A673 (cell line): Measurements from ENCODE around the gene MATN1. TPM values are rescaled to one million over a fixed set of nuclear protein-coding genes. Genes with fewer than 3 reads are reported as not detected.

Source experiments
- BruUV-seq: library from RNA; stranded (reverse); fragments of 400-500 nt; replicated peaks from 2 replicates; lab custom pipeline; 2021; lab: Mats Ljungman, UMichigan
- CTCF ChIA-PET: fragments of 300-600 bp; sonication (Branson Sonifier 250); formaldehyde crosslinking; loops from one replicate; lab custom pipeline; 2022; ENCODE audit warnings: antibody characterized with exemption; lab: Charles Lee
- POLR2A ChIA-PET: fragments of 300-600 bp; sonication (Branson Sonifier 250); formaldehyde crosslinking; loops from one replicate; lab custom pipeline; 2022; ENCODE audit warnings: antibody characterized with exemption; ENCODE audit not compliant: low non-redundant PET; lab: Charles Lee
- DNase-seq: peaks from one replicate; pipeline ENCODE4 v3.0.0-alpha.2; 2015; ENCODE audit warnings: low spot score
- H3K27ac ChIP-seq: fragments of 200-600 bp; sonication (generic); 2 replicates; pipeline ENCODE4 v1.5.1; 2016; ENCODE audit warnings: mixed run types, low read depth, mild to moderate bottlenecking, mixed read lengths, antibody characterized with exemption, low read length; ENCODE audit not compliant: poor library complexity, severe bottlenecking
- H3K27me3 ChIP-seq: fragments of 200-600 bp; sonication (generic); replicated peaks from 2 replicates; pipeline ENCODE4 v1.6.1; 2017; ENCODE audit warnings: mixed run types, low read depth, mild to moderate bottlenecking, mixed read lengths, antibody characterized with exemption, low read length; ENCODE audit not compliant: insufficient read depth, poor library complexity
- H3K36me3 ChIP-seq: fragments of 200-600 bp; sonication (generic); 2 replicates; pipeline ENCODE4 v1.6.1; 2016; ENCODE audit warnings: mixed run types, mild to moderate bottlenecking, mixed read lengths, antibody characterized with exemption, low read length; ENCODE audit not compliant: insufficient read depth, poor library complexity, severe bottlenecking
- H3K4me1 ChIP-seq: fragments of 200-600 bp; sonication (generic); 2 replicates; pipeline ENCODE4 v1.6.1; 2017; ENCODE audit warnings: mixed run types, mild to moderate bottlenecking, mixed read lengths, antibody characterized with exemption, low read length; ENCODE audit not compliant: insufficient read depth, poor library complexity, severe bottlenecking
- H3K4me3 ChIP-seq: fragments of 200-600 bp; sonication (generic); 2 replicates; pipeline ENCODE4 v1.5.1; 2016; ENCODE audit warnings: low read depth, mixed run types, mild to moderate bottlenecking, mixed read lengths, low read length; ENCODE audit not compliant: poor library complexity, severe bottlenecking
- H3K9me3 ChIP-seq: fragments of 200-600 bp; sonication (generic); 2 replicates; pipeline ENCODE4 v1.6.1; 2016; ENCODE audit warnings: mixed run types, low read depth, mild to moderate bottlenecking, mixed read lengths, antibody characterized with exemption, low read length; ENCODE audit not compliant: poor library complexity, severe bottlenecking
- CTCF ChIP-seq: fragments of 300-800, 200-600 bp; sonication (generic); conservative IDR thresholded peaks from 2 replicates; pipeline ENCODE4 v1.5.1; 2017; ENCODE audit warnings: low read depth, mild to moderate bottlenecking, antibody characterized with exemption, low read length, moderate library complexity, mixed read lengths
- EZH2 ChIP-seq: fragments of 200-600 bp; sonication (generic); IDR thresholded peaks from 2 replicates; pipeline ENCODE4 v1.6.1; 2017; ENCODE audit warnings: borderline replicate concordance, low read depth, mild to moderate bottlenecking, mixed read lengths, antibody characterized with exemption, low read length; ENCODE audit not compliant: poor library complexity, severe bottlenecking
- intact Hi-C: fragments of 100-400 bp; cut with micrococcal nuclease; formaldehyde crosslinking; loops from one replicate; pipeline ENCODE4 v1.10.0; 2022; ENCODE audit not compliant: unreplicated experiment
- total RNA-seq: library from RNA; stranded (reverse); gene quantifications from 2 replicates; pipeline ENCODE4 v1.2.3, GENCODE V29; 2021

Gene MATN1
- total RNA-seq, 1 experiment from 2014 or later: not detected

DNA sequence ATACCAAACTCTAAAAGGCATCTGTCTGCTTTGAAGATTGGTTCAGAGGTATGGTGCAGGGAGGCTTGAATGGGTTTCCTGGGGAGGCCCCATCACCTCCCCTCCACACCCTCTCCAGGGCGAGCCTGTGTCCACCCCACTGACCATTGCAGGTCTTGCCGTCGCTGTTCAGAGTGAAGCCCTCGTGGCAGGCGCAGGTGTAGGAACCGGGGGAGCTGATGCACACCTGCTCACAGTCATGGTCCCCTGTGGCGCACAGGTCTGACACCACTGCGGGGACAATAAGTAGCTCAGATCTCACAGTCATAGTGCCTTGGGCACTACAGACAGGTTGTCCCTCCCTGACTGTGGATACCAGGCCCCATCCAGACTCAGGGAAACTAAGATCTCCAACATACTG lies 6.7 kb downstream of the MATN1 start:
- Histone ChIP-seq H3K27me3 (no peaks in the 10 kb centered on the region), H3K9me3 (peaks cover 7% of the 10 kb centered on the region), H3K36me3 (no peaks in the 10 kb centered on the region), H3K4me1 (peaks cover 5% of the 10 kb centered on the region), H3K4me3 (no peak overlapping the region), H3K27ac (no peak overlapping the region)
- intact Hi-C loops: loop anchor here (5.0 kb wide), 1 partner anchor 211 kb away; no protein-coding TSS in a partner anchor
- POLR2A ChIA-PET: no interaction called here
- TF ChIP-seq EZH2 (no peak), CTCF (no peak)
- no TSS peak for BruUV-seq
- no peak for DNase-seq
- CTCF ChIA-PET: no interaction called here

DNA sequence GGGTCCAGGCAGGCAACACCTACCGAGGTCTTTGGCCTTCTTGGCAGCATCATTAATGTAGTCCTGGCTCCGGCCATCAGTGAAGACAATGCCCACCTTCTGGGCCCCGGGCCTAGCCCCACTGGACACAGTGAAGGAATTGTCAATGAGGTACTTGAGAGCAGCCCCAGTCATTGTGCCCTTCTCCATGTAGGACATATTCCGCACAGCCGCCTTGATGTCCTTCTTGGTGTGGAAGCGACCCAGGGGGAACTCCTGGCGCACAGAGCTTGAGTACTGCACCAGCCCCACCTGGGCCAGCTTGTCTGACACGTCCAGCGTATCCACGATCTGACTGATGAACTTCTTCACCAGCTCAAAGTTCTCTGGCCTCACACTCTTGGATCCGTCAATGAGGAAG lies 7.5 kb downstream of the MATN1 start:
- no peaks in the 10 kb centered on the region for H3K36me3 ChIP-seq
- CTCF ChIA-PET: no interaction called here
- DNase-seq: no peak
- H3K4me3 ChIP-seq: no peak overlapping the region
- peaks cover 5% of the 10 kb centered on the region for H3K4me1 ChIP-seq
- H3K9me3 ChIP-seq: peaks cover 7% of the 10 kb centered on the region
- no TSS peak for BruUV-seq
- POLR2A ChIA-PET: no interaction called here
- TF ChIP-seq EZH2 (no peak), CTCF (no peak)
- intact Hi-C loops: loop anchor here (5.0 kb wide), 1 partner anchor 211 kb away; no protein-coding TSS in a partner anchor
- no peaks in the 10 kb centered on the region for H3K27me3 ChIP-seq
- no peak overlapping the region for H3K27ac ChIP-seq

GRCh38 chr1:30715216-30715615 lies 8.2 kb downstream of the MATN1 start:
- BruUV-seq: no TSS peak
- POLR2A ChIA-PET: no interaction called here
- H3K4me3 ChIP-seq: no peak overlapping the region
- H3K27me3 ChIP-seq: no peaks in the 10 kb centered on the region
- CTCF ChIA-PET: no interaction called here
- H3K27ac ChIP-seq: no peak overlapping the region
- H3K36me3 ChIP-seq: no peaks in the 10 kb centered on the region
- TF ChIP-seq EZH2 (no peak), CTCF (peak; percentile 59)
- intact Hi-C loops: loop anchor here (5.0 kb wide), 1 partner anchor 212 kb away; no protein-coding TSS in a partner anchor
- peaks cover 7% of the 10 kb centered on the region for H3K9me3 ChIP-seq
- H3K4me1 ChIP-seq: peaks cover 5% of the 10 kb centered on the region
- no peak for DNase-seq
